Endothelial cell of umbilical vein (primary cell): ENCODE data around the gene LDLRAD4. TPM values are rescaled to one million over a fixed set of nuclear protein-coding genes. Genes with fewer than 3 reads are reported as not detected.

Experiments used
- BruUV-seq: library from RNA; stranded (reverse); fragments of 400-500 nt; replicated peaks from 2 replicates; lab custom pipeline; 2021; lab: Mats Ljungman, UMichigan
- CTCF ChIA-PET: fragments of 300-600, 350-600 bp; sonication (Branson Sonifier 250); formaldehyde crosslinking; loops from one replicate; lab custom pipeline; 2021; ENCODE audit warnings: antibody characterized with exemption, inconsistent platforms; lab: Charles Lee
- POLR2A ChIA-PET: fragments of 300-600, 350-600 bp; sonication (Branson Sonifier 250); formaldehyde crosslinking; loops from one replicate; lab custom pipeline; 2021; ENCODE audit warnings: antibody characterized with exemption, inconsistent platforms; lab: Charles Lee
- DNase-seq: peaks from one replicate; pipeline ENCODE4 v3.0.0-alpha.2; 2011; ENCODE audit warnings: low read depth, low spot score
- FAIRE-seq: peaks from 2 replicates; lab custom pipeline; 2011; peaks lifted over from hg19 to GRCh38; lab: Jason Lieb, UNC
- H2AFZ ChIP-seq: 2 replicates; pipeline ENCODE4 v1.6.0; 2012; ENCODE audit warnings: low read depth, low read length, control low read depth, inconsistent platforms
- H3K27ac ChIP-seq: 2 replicates; pipeline ENCODE4 v1.5.1; 2011; ENCODE audit warnings: low read depth, mild to moderate bottlenecking, control low read depth, low read length, moderate library complexity; ENCODE audit not compliant: insufficient read depth
- H3K27me3 ChIP-seq, 2 experiments: 2 replicates each; pipeline versions ENCODE4 v1.6.0 to v1.6.1; 2011; ENCODE audit warnings: low read length in 2 of 2, mixed read lengths in 1 of 2; ENCODE audit not compliant: control insufficient read depth in 2 of 2, insufficient read depth in 2 of 2
- H3K36me3 ChIP-seq, 2 experiments: 2 replicates in 1 of 2; 3 replicates in 1 of 2; pipeline ENCODE4 v1.5.1; 2011; ENCODE audit warnings: low read length in 2 of 2, mild to moderate bottlenecking in 1 of 2, moderate library complexity in 1 of 2; ENCODE audit not compliant: control insufficient read depth in 2 of 2, insufficient read depth in 2 of 2; ENCODE audit errors: extremely low read depth in 1 of 2
- H3K4me1 ChIP-seq: 3 replicates; pipeline ENCODE4 v1.5.1; 2011; ENCODE audit warnings: mild to moderate bottlenecking, low read length; ENCODE audit not compliant: control insufficient read depth, insufficient read depth; ENCODE audit errors: extremely low read depth
- H3K4me2 ChIP-seq: 2 replicates; pipeline ENCODE4 v1.6.1; 2011; ENCODE audit warnings: low read length, control low read depth, mixed read lengths; ENCODE audit not compliant: insufficient read depth
- H3K4me3 ChIP-seq, 3 experiments: fragments of 200-600 bp in 1 of 3; sonication (generic), shearing (Covaris generic) in 1 of 3; replicated peaks in 1 of 3; 2 replicates each; pipeline ENCODE4 v1.5.1; 2011 to 2016; ENCODE audit warnings: control low read depth in 3 of 3, low read length in 3 of 3, mild to moderate bottlenecking in 2 of 3, inconsistent platforms in 1 of 3, low read depth in 1 of 3, moderate library complexity in 1 of 3; ENCODE audit not compliant: insufficient read depth in 1 of 3
- H3K79me2 ChIP-seq: 2 replicates; pipeline ENCODE4 v1.6.0; 2012; ENCODE audit warnings: low read length, inconsistent platforms; ENCODE audit not compliant: control insufficient read depth, insufficient read depth
- H3K9ac ChIP-seq: replicated peaks from 2 replicates; pipeline ENCODE3; 2011; ENCODE audit warnings: low read length, control low read depth; ENCODE audit not compliant: insufficient read depth; ENCODE audit errors: extremely low read depth
- H3K9me1 ChIP-seq: replicated peaks from 3 replicates; pipeline ENCODE4 v1.6.0; 2011; ENCODE audit warnings: mild to moderate bottlenecking, low read length; ENCODE audit not compliant: control insufficient read depth, insufficient read depth; ENCODE audit errors: extremely low read depth
- H3K9me3 ChIP-seq: replicated peaks from 2 replicates; pipeline ENCODE4 v1.5.1; 2012; ENCODE audit warnings: low read length, inconsistent platforms; ENCODE audit not compliant: control insufficient read depth, insufficient read depth
- H4K20me1 ChIP-seq: replicated peaks from 2 replicates; pipeline ENCODE3; 2011; ENCODE audit warnings: mild to moderate bottlenecking, low read length; ENCODE audit not compliant: control insufficient read depth, insufficient read depth; ENCODE audit errors: extremely low read depth
- EZH2 ChIP-seq: IDR thresholded peaks from 2 replicates; pipeline ENCODE4 v1.6.1; 2012; ENCODE audit warnings: borderline replicate concordance, low read depth, mild to moderate bottlenecking, moderate library complexity, low read length, inconsistent platforms; ENCODE audit not compliant: severe bottlenecking
- FOS ChIP-seq: IDR thresholded peaks from 2 replicates; pipeline ENCODE4 v1.6.1; 2011; ENCODE audit warnings: mild to moderate bottlenecking, low read length, moderate library complexity, borderline replicate concordance; ENCODE audit not compliant: insufficient read depth
- GATA2 ChIP-seq: IDR thresholded peaks from 2 replicates; pipeline ENCODE4 v1.7.0; 2011; ENCODE audit warnings: low read depth, mild to moderate bottlenecking, moderate library complexity, mixed read lengths, low read length; ENCODE audit not compliant: insufficient read length, insufficient read depth
- JUN ChIP-seq: IDR thresholded peaks from 2 replicates; pipeline ENCODE4 v1.6.1; 2011; ENCODE audit warnings: borderline replicate concordance, low read depth; ENCODE audit not compliant: insufficient read length, insufficient read depth
- MAX ChIP-seq: IDR thresholded peaks from 2 replicates; pipeline ENCODE4 v1.6.1; 2011; ENCODE audit not compliant: insufficient read depth, insufficient read length
- MYC ChIP-seq: IDR thresholded peaks from one replicate; pipeline ENCODE4 v1.6.1; 2011; ENCODE audit warnings: mild to moderate bottlenecking, low read depth, low read length
- POLR2A ChIP-seq: IDR thresholded peaks from 2 replicates; pipeline ENCODE4 v1.6.1; 2012; ENCODE audit warnings: low read depth, mild to moderate bottlenecking, control low read depth, low read length
- POLR2AphosphoS5 ChIP-seq: IDR thresholded peaks from 2 replicates; pipeline ENCODE4 v1.6.1; 2012; ENCODE audit warnings: low read depth, mild to moderate bottlenecking, control low read depth, low read length, moderate library complexity; ENCODE audit not compliant: insufficient read depth
- dilution Hi-C: fragments of 300-500 bp; cut with MboI; formaldehyde crosslinking; loops from one replicate; pipeline ENCODE4 v1.15.0; 2019; ENCODE audit warnings: low sequenced_read_pairs; ENCODE audit not compliant: extremely low pct_ligation_motif_present
- intact Hi-C: fragments of 100-400 bp; cut with micrococcal nuclease; formaldehyde crosslinking; loops from one replicate; pipeline ENCODE4 v1.10.0; 2022
- polyA plus RNA-seq, 4 experiments: library from polyadenylated mRNA; depleted of rRNA in 3 of 4; stranded (reverse) in 3 of 4; unstranded in 1 of 4; fragments of >200 nt; gene quantifications; 2 replicates each; pipeline versions ENCODE4 v1.2.1 to v1.2.3, GENCODE V29; 2011 to 2012; ENCODE audit warnings: missing spikeins in 1 of 4
- total RNA-seq: library from RNA; stranded (reverse); gene quantifications from 2 replicates; pipeline ENCODE4 v1.2.3, GENCODE V29; 2021
- TF ChIP-seq, protein P1 (sequence below), 2 donors: IDR thresholded peaks; 1 replicate in 1 of 2; 2 replicates in 1 of 2; pipeline ENCODE4 v1.5.1; 2011; ENCODE audit warnings: low read length in 2 of 2, mild to moderate bottlenecking in 2 of 2, moderate library complexity in 2 of 2, control low read depth in 1 of 2, inconsistent platforms in 1 of 2, low read depth in 1 of 2; ENCODE audit not compliant: insufficient read depth in 1 of 2; ENCODE audit errors: extremely low read depth in 1 of 2

LDLRAD4 gene
- total and polyA plus RNA-seq, 2 donors (not counting 3 experiments of a cell fraction or from before 2014, with no cell fraction given), result 5.2 to 6.5 TPM

DNA sequence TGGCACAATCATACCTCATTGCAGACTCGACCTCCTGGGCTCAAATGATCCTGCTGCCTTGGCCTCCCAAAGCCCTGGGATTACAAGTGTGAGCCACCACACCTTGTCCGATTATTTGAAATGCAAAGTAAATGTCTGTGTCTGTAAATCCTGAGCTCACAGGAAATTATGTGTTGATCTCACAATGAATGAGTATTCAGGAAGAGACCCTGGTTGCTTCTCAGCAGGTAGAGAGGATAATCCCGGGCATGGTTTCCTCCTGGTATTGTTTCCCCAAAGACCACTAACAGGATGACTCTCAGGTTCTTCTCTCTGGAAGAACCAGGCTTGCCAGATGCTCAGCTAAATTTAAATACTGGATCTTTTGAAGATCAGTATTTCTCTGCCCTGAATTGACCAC is 147.6 kb downstream of the LDLRAD4 start:
- Histone ChIP-seq H2AFZ (no peak overlapping the region), H3K9me1 (no peaks in the 10 kb centered on the region), H3K36me3 (no peaks in the 10 kb centered on the region), H3K79me2 (no peaks in the 10 kb centered on the region), H3K9ac (no peak overlapping the region), H3K27ac (no peak overlapping the region), H4K20me1 (no peaks in the 10 kb centered on the region), H3K27me3 (no peaks in the 10 kb centered on the region), H3K4me1 (no peaks in the 10 kb centered on the region), H3K9me3 (no peaks in the 10 kb centered on the region), H3K4me2 (no peak overlapping the region), H3K4me3 (no peak overlapping the region)
- dilution Hi-C loops, result no loop called here
- DNase-seq (no peak), FAIRE-seq (no peak)
- no TSS peak for BruUV-seq
- intact Hi-C loops, result no loop called here
- ChIA-PET CTCF (no interaction called here), POLR2A (no interaction called here)
- TF ChIP-seq, protein P1, sequence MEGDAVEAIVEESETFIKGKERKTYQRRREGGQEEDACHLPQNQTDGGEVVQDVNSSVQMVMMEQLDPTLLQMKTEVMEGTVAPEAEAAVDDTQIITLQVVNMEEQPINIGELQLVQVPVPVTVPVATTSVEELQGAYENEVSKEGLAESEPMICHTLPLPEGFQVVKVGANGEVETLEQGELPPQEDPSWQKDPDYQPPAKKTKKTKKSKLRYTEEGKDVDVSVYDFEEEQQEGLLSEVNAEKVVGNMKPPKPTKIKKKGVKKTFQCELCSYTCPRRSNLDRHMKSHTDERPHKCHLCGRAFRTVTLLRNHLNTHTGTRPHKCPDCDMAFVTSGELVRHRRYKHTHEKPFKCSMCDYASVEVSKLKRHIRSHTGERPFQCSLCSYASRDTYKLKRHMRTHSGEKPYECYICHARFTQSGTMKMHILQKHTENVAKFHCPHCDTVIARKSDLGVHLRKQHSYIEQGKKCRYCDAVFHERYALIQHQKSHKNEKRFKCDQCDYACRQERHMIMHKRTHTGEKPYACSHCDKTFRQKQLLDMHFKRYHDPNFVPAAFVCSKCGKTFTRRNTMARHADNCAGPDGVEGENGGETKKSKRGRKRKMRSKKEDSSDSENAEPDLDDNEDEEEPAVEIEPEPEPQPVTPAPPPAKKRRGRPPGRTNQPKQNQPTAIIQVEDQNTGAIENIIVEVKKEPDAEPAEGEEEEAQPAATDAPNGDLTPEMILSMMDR (IDR thresholded peaks at IDR 0.05; ENCODE audit: extremely low read depth in 1 of 2, insufficient read depth in 1 of 2, low read depth in 1 of 2, low read length in 2 of 2), result no peak
- TF ChIP-seq MAX (no peak), POLR2A (no peak), MYC (no peak), EZH2 (no peak), GATA2 (no peak), FOS (no peak), POLR2AphosphoS5 (no peak), JUN (no peak)
